ENCODE measurements around the gene OSBPL3.

The OSBPL3 gene

DNA sequence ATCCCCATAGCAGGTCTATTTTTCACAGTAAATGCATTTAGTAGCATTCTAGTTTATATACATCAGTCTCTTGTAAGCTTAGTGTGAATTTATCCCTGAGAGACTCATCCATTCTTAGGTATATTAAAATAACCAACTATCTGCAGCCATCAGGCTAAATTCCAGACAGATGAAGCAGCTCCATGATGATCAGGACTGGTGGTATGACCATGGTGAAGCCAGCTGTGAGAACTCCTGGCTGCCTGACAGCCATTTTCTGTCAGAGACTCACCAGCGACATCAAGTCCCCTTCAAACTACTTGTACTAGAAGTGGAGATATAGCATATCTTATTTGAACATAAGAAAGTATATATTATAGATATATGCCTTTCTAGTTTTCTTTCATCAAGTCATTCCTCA is 152.4 kb downstream of the OSBPL3 start:
- H3K4me3 ChIP-seq (ENCODE audit: low read depth, low read length): no peak overlapping the region
- no peak for TF ChIP-seq CTCF (IDR thresholded peaks at IDR 0.05; ENCODE audit: borderline replicate concordance, insufficient read depth, low read depth, low read length)

DNA sequence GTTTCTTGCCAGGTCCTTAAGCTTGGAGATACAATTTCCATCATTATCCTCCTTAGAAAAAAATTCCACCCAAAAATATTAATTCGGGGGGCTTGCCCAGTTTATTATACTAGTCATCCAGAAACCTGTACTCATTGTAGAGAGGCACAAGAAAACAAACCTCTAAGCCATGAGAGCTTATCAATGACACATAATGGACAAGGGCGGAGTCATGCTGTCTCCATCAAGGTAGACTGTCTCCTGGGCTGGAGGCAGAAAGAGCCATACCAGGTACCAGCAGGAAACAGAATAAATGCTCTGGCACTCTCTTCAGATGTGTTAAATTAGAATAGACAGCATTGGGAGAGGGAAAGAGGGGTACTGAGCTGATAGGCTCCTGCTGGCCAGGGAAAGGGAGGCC is 153.0 kb downstream of the OSBPL3 start:
- no peak overlapping the region for H3K4me3 ChIP-seq (ENCODE audit: low read depth, low read length)
- TF ChIP-seq CTCF (IDR thresholded peaks at IDR 0.05; ENCODE audit: borderline replicate concordance, insufficient read depth, low read depth, low read length): no peak

DNA sequence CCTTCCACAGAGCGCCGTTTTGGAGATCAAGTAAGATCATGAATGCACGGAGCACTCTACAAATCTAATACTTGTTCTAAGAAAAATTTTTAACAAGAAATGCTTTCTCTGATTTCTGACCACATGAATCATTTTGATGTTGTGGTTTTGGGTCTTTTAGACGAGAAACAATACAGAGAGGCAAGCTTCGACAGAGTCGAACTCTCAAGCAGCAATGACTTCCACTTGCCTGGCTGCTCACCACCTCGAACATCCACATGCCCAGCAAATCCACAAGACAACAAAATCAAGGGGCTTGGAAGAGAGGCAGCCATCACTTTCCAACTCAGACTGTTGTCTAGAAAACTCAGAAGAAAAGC is 153.3 kb downstream of the OSBPL3 start:
- H3K4me3 ChIP-seq (ENCODE audit: low read depth, low read length): no peak overlapping the region
- no peak for TF ChIP-seq CTCF (IDR thresholded peaks at IDR 0.05; ENCODE audit: borderline replicate concordance, insufficient read depth, low read depth, low read length)

- no peak overlapping the region for H3K4me3 ChIP-seq (ENCODE audit: low read depth, low read length)
- TF ChIP-seq CTCF (IDR thresholded peaks at IDR 0.05; ENCODE audit: borderline replicate concordance, insufficient read depth, low read depth, low read length): no peak
Observed at GRCh38 chr7:24825931-24826661, 153.9 kb downstream of the OSBPL3 start.

- TF ChIP-seq CTCF (IDR thresholded peaks at IDR 0.05; ENCODE audit: borderline replicate concordance, insufficient read depth, low read depth, low read length): no peak
- H3K4me3 ChIP-seq (ENCODE audit: low read depth, low read length): no peak overlapping the region
Observed at GRCh38 chr7:24825381-24825794, 154.6 kb downstream of the OSBPL3 start.

GRCh38 chr7:24824896-24825295 is 155.1 kb downstream of the OSBPL3 start:
- no peak overlapping the region for H3K4me3 ChIP-seq (ENCODE audit: low read depth, low read length)
- TF ChIP-seq CTCF (IDR thresholded peaks at IDR 0.05; ENCODE audit: borderline replicate concordance, insufficient read depth, low read depth, low read length): no peak

GRCh38 chr7:24824400-24824799 is 155.6 kb downstream of the OSBPL3 start:
- H3K4me3 ChIP-seq (ENCODE audit: low read depth, low read length): no peak overlapping the region
- TF ChIP-seq CTCF (IDR thresholded peaks at IDR 0.05; ENCODE audit: borderline replicate concordance, insufficient read depth, low read depth, low read length): no peak
